ENCODE data around the gene HLA-DQB2. TPM values are rescaled to one million over a fixed set of nuclear protein-coding genes. Genes with fewer than 3 reads are reported as not detected.

Gene HLA-DQB2
- total RNA-seq: not detected in 2 replicates

DNA sequence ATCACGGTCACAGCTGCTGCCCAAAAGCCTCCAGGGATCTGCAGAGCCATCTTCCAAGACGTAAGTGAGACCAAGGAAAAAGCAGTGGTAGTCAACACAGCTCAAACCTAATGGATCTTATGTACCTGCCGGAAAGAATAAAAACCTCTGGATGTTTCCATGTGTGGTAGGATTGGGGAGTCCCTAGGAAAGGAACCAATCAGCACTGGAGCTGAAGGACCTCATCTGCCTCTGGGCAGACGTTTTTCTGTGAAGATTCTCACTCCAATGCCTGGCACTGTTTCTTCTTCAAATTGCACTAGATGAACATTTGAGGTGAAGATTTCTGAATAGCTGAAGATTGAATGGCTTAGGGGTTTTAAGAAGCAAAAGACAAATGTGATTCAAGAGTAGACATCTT lies at the start of gene HLA-DQB2:
Gene HLA-DQB2, minus strand, starts transcription at position 112 of the 400 bp plus-strand sequence. Its CDS starts 62 bp downstream, at position 50.

DNA sequence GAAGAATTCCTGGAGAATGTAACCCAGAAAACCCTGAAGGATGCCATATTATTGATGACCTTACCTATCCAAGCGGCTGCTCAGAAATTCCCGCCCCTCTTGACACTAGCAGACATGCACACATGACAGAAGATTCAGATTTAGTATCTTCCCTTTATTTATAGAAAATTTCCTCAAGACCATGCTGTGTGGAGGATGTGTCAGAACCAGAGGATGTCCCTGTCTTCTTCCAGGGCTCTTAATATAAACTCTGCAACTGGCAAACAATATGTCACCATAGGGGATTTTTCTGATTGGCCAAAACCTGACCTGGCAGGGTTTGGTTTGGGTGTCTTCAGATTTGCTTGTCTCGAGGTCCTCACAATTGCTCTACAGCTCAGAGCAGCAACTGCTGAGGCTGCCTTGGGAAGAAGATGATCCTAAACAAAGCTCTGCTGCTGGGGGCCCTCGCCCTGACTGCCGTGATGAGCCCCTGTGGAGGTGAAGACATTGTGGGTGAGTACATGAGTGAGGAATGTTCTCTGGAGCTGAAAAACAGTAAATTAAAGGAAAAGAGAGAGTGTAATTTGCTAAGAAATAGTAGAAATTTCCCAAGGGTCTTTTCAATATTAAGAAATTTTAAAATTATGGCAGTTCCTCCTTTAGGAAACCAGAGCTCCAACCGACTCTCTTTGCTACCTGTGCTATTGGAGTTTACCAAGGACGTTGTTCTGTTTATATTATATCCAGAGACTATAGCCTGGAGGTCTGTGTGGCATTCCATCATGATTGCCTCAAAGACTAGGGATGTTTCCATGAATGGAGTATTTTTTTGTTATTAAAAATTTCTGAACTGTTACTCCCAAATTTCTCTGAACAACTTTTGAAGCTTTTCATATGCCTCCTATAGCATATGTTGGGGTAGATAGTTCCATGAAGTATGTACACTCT lies 22.0 kb downstream of the HLA-DQB2 start, which contains the start of gene HLA-DQA2:
Gene HLA-DQA2, plus strand, starts transcription at position 361 of the 930 bp plus-strand sequence. Its CDS starts 53 bp downstream, at position 414.

Small RNAs within 50 kb of the gene (small RNA-seq; reads per million reads assigned to genes)
- gene MIR3135B: not detected

Other genes with a start within 250 kb of the HLA-DQB2 start
- 0.33 TPM in 1 of 2 replicates, not detected in the other for gene HLA-DRB5, start 233.2 kb downstream of the HLA-DQB2 start, total RNA-seq
- gene HLA-DRB1, start 173.7 kb downstream of the HLA-DQB2 start, total RNA-seq: 0.10 and 1.3 TPM in 2 replicates
- gene HLA-DQA1, start 126.1 kb downstream of the HLA-DQB2 start, total RNA-seq: not detected in 2 replicates
- not detected in 2 replicates for gene HLA-DQB1, start 96.9 kb downstream of the HLA-DQB2 start, total RNA-seq
- 0.19 TPM in 1 of 2 replicates, not detected in the other for gene HLA-DQA2, start 22.1 kb downstream of the HLA-DQB2 start, total RNA-seq
- under 0.01 and 0.19 TPM in 2 replicates for gene HLA-DOB, start 53.5 kb upstream of the HLA-DQB2 start, total RNA-seq
- gene TAP2, start 75.2 kb upstream of the HLA-DQB2 start, total RNA-seq: 18.3 and 21.6 TPM in 2 replicates
- gene PSMB8, start 80.5 kb upstream of the HLA-DQB2 start, total RNA-seq: 32.2 and 34.3 TPM in 2 replicates
- 25.5 and 29.3 TPM in 2 replicates for gene TAP1, start 90.2 kb upstream of the HLA-DQB2 start, total RNA-seq
- 2.9 and 3.9 TPM in 2 replicates for gene PSMB9, start 90.7 kb upstream of the HLA-DQB2 start, total RNA-seq
- 0.96 and 1.3 TPM in 2 replicates for gene HLA-DMB, start 177.5 kb upstream of the HLA-DQB2 start, total RNA-seq
- 0.48 and 2.0 TPM in 2 replicates for gene HLA-DMA, start 189.6 kb upstream of the HLA-DQB2 start, total RNA-seq
- 128 and 139 TPM in 2 replicates for gene BRD2, start 205.1 kb upstream of the HLA-DQB2 start, total RNA-seq
- gene HLA-DOA, start 246.1 kb upstream of the HLA-DQB2 start, total RNA-seq: not detected in 2 replicates

Measured in vein endothelial cell (primary cell).